Activated effector memory CD4-positive, alpha-beta T cell treated with anti-CD3 and anti-CD28 coated beads, Interleukin-2, amount 50 U/mL, for 16 hours (primary cell): ENCODE results near the gene EGLN1.

Experiments used
- DNase-seq: peaks from one replicate; pipeline ENCODE4 v3.0.0-alpha.2; 2020

The EGLN1 gene

DNA sequence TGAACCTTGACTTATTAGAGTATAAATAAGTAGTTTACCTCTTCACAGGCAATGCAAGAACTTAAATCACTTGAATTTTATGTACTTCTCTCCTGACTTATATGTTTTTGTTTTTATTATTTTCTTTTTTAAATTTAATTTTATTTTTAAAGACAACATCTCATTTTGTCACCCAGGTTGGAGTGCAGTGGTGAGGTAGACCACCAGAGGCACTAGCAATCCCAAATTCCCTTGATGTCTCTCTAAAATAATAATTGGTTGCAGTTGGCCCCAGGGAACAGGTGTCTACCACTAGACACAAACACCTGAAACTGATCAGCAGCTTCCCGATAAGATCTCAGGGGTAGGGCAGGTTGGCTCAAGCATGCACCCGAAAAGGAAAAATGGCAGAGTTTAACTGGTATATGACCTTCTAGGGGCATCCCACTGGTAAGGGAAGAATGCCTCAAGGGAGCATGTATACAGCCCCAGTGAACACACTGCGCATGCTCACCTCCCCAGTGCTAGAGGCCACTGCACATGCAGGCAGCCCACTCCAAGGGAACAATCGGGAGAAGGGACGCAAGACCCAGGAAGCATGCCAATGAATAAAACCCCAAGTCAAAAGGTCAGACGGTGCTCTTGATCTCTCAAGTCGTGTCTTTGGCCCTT, 99.1 kb downstream of the EGLN1 start:
- DNase-seq = no peak

- no peak for DNase-seq
These were observed 103.0 kb downstream of the EGLN1 start for GRCh38 chr1:231319080-231319479.

DNA sequence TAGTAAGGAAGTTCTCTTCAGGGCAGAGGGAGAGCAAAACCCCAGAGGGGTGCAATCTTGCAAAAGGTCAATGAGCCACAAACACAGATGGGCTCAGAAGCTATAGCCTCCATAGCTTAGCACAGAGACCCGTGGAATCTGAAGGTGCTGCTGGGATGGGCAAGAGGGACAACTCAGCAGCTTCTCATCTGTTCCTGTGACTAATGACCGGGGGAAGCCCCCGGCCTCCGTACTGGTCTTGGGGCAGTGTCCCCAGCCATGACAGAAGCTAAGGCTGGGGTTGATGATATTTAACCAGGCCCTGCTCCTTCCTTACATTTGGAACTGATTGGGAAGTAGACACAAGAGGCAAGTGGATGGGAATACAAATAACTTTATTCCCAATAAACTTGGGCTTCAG, 103.5 kb downstream of the EGLN1 start:
- no peak for DNase-seq

- no peak for DNase-seq
These were observed 104.1 kb downstream of the EGLN1 start for GRCh38 chr1:231318015-231318355.

DNA sequence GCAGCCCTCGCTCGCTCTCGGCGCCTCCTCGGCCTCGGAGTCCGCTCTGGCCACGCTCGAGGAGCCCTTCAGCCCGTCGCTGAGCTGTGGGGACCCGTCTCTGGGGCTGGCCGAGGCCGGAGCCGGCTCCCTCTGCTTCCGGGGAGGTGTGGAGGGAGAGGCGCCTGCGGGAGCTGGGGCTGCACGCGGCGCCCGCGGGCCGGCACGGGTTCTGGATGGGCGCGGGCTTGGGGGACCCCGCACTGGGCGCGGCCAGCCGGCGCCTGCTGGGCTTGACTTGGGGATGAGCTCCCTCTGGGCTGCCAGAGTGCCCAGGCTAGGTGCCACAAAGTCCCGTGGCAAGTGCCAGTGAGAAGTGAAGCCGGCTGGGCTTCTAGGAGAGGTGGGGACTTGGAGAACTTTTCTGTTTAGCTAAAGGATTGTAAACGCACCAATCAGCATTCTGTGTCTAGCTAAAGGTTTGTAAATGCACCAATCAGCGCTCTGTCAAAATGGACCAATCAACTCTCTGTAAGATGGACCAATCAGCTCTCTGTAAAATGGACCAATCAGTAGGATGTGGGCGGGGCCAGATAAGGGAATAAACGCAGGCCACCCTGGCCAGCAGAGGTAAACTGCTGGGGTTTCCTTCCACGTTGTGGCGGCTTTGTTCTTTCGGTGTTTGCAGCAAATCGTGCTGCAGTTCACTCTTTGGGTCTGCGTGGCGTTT, 104.6 kb downstream of the EGLN1 start:
- DNase-seq = no peak

- peak; percentile 77 for DNase-seq
These were observed 106.2 kb downstream of the EGLN1 start for GRCh38 chr1:231315887-231316286.
